Natural killer cell (primary cell): ENCODE measurements around the gene DEXI. TPM values are rescaled to one million over a fixed set of nuclear protein-coding genes. Genes with fewer than 3 reads are reported as not detected.

ENCODE experiments used
- ATAC-seq, 3 donors: fragments of 150-1000 bp in 2 of 3; fragments of 200-7000 bp in 1 of 3; cut with Tn5 transposase; 1 replicate in 1 of 3; 2 replicates in 2 of 3; pipeline ENCODE4 v1.10.0; 2021; ENCODE audit warnings: mild to moderate bottlenecking in 2 of 3, moderate library complexity in 2 of 3
- DNase-seq, 2 donors: peaks; one replicate each; pipeline versions ENCODE4 v3.0.0 to v3.0.0-alpha.2; 2013 to 2021; ENCODE audit warnings: mixed read lengths in 1 of 2
- H3K27ac ChIP-seq: one replicate; pipeline ENCODE4 v1.5.1; 2013; ENCODE audit warnings: mild to moderate bottlenecking, low read length
- H3K27me3 ChIP-seq: one replicate; pipeline ENCODE4 v1.6.1; 2013; ENCODE audit warnings: low read length; ENCODE audit not compliant: control insufficient read depth, insufficient read depth
- H3K36me3 ChIP-seq: one replicate; pipeline ENCODE4 v1.6.1; 2013; ENCODE audit warnings: low read length; ENCODE audit not compliant: control insufficient read depth, insufficient read depth
- H3K4me1 ChIP-seq: one replicate; pipeline ENCODE4 v1.6.1; 2013; ENCODE audit warnings: low read length; ENCODE audit not compliant: control insufficient read depth, insufficient read depth
- H3K4me3 ChIP-seq: one replicate; pipeline ENCODE4 v1.5.1; 2013; ENCODE audit warnings: low read length
- H3K9me3 ChIP-seq: one replicate; pipeline ENCODE4 v1.6.1; 2013; ENCODE audit warnings: low read length; ENCODE audit not compliant: control insufficient read depth, insufficient read depth
- H3K27ac Mint-ChIP-seq, 2 donors: one replicate each; pipeline ENCODE4 v1.8.0; 2022; ENCODE audit warnings: mild to moderate bottlenecking in 2 of 2, mixed read lengths in 2 of 2, moderate library complexity in 1 of 2
- H3K27me3 Mint-ChIP-seq, 2 donors: one replicate each; pipeline ENCODE4 v1.8.0; 2022; ENCODE audit warnings: low read depth in 2 of 2, mixed read lengths in 2 of 2
- H3K36me3 Mint-ChIP-seq: one replicate; pipeline ENCODE4 v1.8.0; 2022; ENCODE audit warnings: mixed read lengths
- H3K4me1 Mint-ChIP-seq, 2 donors: one replicate each; pipeline ENCODE4 v1.8.0; 2022; ENCODE audit warnings: mixed read lengths in 2 of 2
- H3K4me3 Mint-ChIP-seq: one replicate; pipeline ENCODE4 v1.8.0; 2022; ENCODE audit warnings: mild to moderate bottlenecking, moderate library complexity, mixed read lengths
- H3K9me3 Mint-ChIP-seq, 2 donors: one replicate each; pipeline ENCODE4 v1.8.0; 2022; ENCODE audit warnings: mixed read lengths in 2 of 2
- CTCF ChIP-seq: fragments of 200-600 bp; IDR thresholded peaks from one replicate; pipeline ENCODE4 v1.8.0; 2022; ENCODE audit warnings: antibody characterized with exemption
- WGBS: methylation state at CpG from one replicate; pipeline ENCODE4 v1.1.7; 2013; ENCODE audit warnings: missing lambda C conversion rate; ENCODE audit not compliant: insufficient coverage; 5-methylcytosine and 5-hydroxymethylcytosine counted together
- intact Hi-C: fragments of 100-400 bp; cut with micrococcal nuclease; formaldehyde crosslinking; loops from one replicate; pipeline ENCODE4 v1.14.2; 2022
- total RNA-seq, 4 donors: library from RNA; stranded (reverse); fragments of 120-200 nt in 1 of 4; gene quantifications; one replicate each; pipeline versions ENCODE4 v1.2.3 to v1.2.4, GENCODE V29; 2013 to 2022

The DEXI gene
- total RNA-seq, 3 donors from 2014 or later (not counting 1 experiment from before 2014, with no cell fraction given): 8.7 to 15.2 (median 14.4) TPM

DNA sequence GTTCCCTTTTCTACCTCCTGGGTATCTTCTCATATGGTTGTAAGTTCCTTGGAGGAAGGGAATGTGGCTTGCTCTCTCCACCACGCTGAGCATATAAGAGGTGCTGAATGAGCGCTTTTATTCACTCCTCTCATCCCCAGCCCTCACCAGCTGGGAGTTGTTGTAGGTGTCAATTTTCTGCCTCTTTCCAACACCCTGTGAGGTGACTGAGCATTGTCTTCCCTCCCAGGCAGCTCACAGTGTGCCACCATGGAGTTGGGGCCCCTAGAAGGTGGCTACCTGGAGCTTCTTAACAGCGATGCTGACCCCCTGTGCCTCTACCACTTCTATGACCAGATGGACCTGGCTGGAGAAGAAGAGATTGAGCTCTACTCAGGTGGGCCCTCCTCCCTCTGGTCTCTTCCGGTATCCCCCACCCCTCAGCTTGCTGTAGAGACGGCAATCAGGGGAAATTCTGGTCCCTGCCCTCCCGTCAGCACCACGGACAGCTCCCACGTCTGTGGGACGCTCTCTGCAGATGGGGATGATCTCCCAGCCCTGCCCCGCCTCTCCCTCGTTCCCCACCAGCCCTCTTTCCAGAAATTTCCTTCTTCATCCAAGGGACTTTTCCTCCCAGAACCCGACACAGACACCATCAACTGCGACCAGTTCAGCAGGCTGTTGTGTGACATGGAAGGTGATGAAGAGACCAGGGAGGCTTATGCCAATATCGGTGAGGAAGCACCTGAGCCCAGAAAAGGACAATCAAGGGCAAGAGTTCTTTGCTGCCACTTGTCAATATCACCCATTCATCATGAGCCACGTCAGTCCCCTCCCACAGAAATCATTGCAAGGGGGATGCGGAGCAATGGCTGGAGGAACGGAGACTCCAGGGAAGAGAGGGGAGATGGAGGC is 47.0 kb downstream of the DEXI start:
- no peaks in the 10 kb centered on the region for H3K9me3 ChIP-seq
- Mint-ChIP-seq H3K4me3 (no peak overlapping the region), H3K27ac (no peak overlapping the region), H3K4me1 (peaks cover 6 to 12% of the 10 kb centered on the region in 2 donors), H3K36me3 (no peaks in the 10 kb centered on the region), H3K9me3 (no peaks in the 10 kb centered on the region), H3K27me3 (no peaks in the 10 kb centered on the region)
- H3K4me1 ChIP-seq: peaks cover 30% of the 10 kb centered on the region
- WGBS: 78% methylated on average over 12 of the region's 17 CpGs
- ATAC-seq: no peak
- no peak overlapping the region for H3K27ac ChIP-seq
- TF ChIP-seq CTCF: no peak
- H3K4me3 ChIP-seq: no peak overlapping the region
- DNase-seq: peak in 1 of 2 donors; percentile 58
- no peaks in the 10 kb centered on the region for H3K27me3 ChIP-seq
- H3K36me3 ChIP-seq: peaks cover 17% of the 10 kb centered on the region
- intact Hi-C loops: no loop called here

GRCh38 chr16:10892782-10893318 is 49.4 kb downstream of the DEXI start:
- Histone ChIP-seq H3K27me3 (no peaks in the 10 kb centered on the region), H3K9me3 (no peaks in the 10 kb centered on the region), H3K27ac (peak overlapping the region; percentile 2), H3K4me1 (peaks cover 43% of the 10 kb centered on the region), H3K36me3 (peaks cover 5% of the 10 kb centered on the region), H3K4me3 (no peak overlapping the region)
- no peak for DNase-seq
- WGBS: 92% methylated on average over 5 of the region's 5 CpGs
- no peak for ATAC-seq
- H3K36me3 Mint-ChIP-seq: no peaks in the 10 kb centered on the region
- no peak overlapping the region for H3K27ac Mint-ChIP-seq
- peaks cover 6 to 12% of the 10 kb centered on the region in 2 donors for H3K4me1 Mint-ChIP-seq
- H3K9me3 Mint-ChIP-seq: no peaks in the 10 kb centered on the region
- intact Hi-C loops: no loop called here
- TF ChIP-seq CTCF: no peak
- no peaks in the 10 kb centered on the region for H3K27me3 Mint-ChIP-seq
- no peak overlapping the region for H3K4me3 Mint-ChIP-seq

- peak overlapping the region; percentile 27 for H3K27ac ChIP-seq
These were observed 52.4 kb downstream of the DEXI start for GRCh38 chr16:10889855-10890254.

More at GRCh38 chr16:10889855-10890254, 52.4 kb downstream of the DEXI start:
- ATAC-seq: no peak
- no peaks in the 10 kb centered on the region for H3K9me3 Mint-ChIP-seq
- H3K4me3 Mint-ChIP-seq: no peak overlapping the region
- no peaks in the 10 kb centered on the region for H3K36me3 ChIP-seq
- no peaks in the 10 kb centered on the region for H3K27me3 ChIP-seq
- 72% methylated on average over 3 of the region's 4 CpGs for WGBS
- H3K4me1 ChIP-seq: peaks cover 48% of the 10 kb centered on the region
- DNase-seq: no peak
- H3K4me3 ChIP-seq: no peak overlapping the region
- no peaks in the 10 kb centered on the region for H3K27me3 Mint-ChIP-seq
- no peaks in the 10 kb centered on the region for H3K9me3 ChIP-seq
- H3K27ac Mint-ChIP-seq: no peak overlapping the region
- TF ChIP-seq CTCF: no peak
- H3K36me3 Mint-ChIP-seq: no peaks in the 10 kb centered on the region
- peaks cover 9 to 20% of the 10 kb centered on the region in 2 donors for H3K4me1 Mint-ChIP-seq
- intact Hi-C loops: no loop called here
